AG09309 (cell line): ENCODE results near the gene ATG7.

Experiments used
- DNase-seq: peaks from one replicate; pipeline ENCODE4 v3.0.0-alpha.2; 2010; ENCODE audit warnings: low read depth
- H3K4me3 ChIP-seq: 2 replicates; pipeline ENCODE4 v1.5.1; 2011; ENCODE audit warnings: mild to moderate bottlenecking, low read depth, low read length, moderate library complexity; ENCODE audit not compliant: control insufficient read depth
- TF ChIP-seq, protein P1 (sequence below): IDR thresholded peaks from 2 replicates; pipeline ENCODE4 v1.5.1; 2011; ENCODE audit warnings: mild to moderate bottlenecking, low read depth, low read length, inconsistent platforms; ENCODE audit not compliant: insufficient read depth, control insufficient read depth; ENCODE audit errors: missing control alignments

Gene ATG7

DNA sequence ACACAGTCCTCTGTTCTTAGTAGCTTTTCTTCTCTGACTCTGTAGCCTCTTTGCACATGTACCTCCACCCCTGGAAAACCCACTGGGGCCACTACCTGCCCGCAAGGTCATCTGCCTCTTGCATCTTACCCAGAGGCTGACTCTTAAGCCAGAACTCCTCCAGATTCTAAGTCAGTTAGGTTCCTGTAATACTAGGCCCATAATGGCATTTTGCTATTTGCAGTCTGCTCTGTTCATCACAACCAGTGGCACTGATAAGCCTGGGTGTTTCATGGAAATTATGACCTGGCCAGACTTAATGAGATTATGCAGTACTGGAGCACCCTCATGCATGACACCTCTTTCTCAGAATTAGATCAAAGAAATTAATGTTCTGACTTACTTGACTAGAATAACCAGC is 31.7 kb upstream of the ATG7 start:
- TF ChIP-seq, protein P1, sequence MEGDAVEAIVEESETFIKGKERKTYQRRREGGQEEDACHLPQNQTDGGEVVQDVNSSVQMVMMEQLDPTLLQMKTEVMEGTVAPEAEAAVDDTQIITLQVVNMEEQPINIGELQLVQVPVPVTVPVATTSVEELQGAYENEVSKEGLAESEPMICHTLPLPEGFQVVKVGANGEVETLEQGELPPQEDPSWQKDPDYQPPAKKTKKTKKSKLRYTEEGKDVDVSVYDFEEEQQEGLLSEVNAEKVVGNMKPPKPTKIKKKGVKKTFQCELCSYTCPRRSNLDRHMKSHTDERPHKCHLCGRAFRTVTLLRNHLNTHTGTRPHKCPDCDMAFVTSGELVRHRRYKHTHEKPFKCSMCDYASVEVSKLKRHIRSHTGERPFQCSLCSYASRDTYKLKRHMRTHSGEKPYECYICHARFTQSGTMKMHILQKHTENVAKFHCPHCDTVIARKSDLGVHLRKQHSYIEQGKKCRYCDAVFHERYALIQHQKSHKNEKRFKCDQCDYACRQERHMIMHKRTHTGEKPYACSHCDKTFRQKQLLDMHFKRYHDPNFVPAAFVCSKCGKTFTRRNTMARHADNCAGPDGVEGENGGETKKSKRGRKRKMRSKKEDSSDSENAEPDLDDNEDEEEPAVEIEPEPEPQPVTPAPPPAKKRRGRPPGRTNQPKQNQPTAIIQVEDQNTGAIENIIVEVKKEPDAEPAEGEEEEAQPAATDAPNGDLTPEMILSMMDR, result no peak
- no peak overlapping the region for H3K4me3 ChIP-seq
- DNase-seq, result no peak

DNA sequence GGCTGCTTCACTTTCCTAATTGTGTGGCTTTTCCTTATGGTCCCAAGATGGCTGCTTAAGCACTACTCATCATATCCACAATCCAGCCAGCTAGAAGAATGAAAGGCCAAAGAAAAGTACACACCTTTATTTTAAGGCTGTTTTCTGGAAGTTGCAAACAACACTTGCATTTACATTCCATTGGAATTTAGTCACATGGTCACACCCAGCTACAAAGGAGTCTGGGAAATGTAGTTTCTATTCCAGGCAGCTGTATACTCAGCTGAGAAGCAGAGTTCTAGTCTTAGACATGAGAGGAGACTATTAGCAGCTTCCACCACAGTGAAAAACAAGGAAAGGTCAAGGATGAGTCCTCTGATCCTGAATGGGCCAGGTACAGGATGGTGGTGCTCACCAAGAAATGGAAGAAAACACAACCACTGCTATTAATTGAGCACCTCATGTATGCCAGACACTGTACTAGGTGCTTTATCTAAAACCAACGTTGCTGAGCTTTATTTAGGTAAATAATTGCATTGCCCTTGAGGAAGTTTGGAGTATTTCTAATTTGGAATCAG is 28.0 kb upstream of the ATG7 start:
- no peak for DNase-seq
- TF ChIP-seq, protein P1, result no peak

DNA sequence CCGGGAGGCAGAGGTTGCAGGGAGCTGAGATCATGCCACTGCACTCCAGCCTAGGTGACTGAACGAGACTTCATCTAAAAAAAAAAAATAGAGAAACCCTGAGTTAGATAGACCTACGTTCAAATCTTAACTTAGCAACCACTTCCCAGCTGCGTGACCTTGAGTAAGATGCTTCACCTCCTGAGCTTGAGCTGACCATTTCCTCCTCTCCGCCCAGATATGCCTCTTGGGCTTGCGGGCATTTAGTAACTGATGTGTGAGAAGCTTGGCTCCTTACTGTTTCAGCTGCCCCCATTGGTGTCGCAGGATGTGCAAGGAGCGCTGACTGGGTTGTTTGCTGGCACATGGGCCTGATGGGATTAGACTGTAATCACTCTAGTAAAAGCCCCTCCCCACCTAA is 26.9 kb upstream of the ATG7 start:
- TF ChIP-seq, protein P1, result no peak
- H3K4me3 ChIP-seq, result no peak overlapping the region
- DNase-seq, result no peak

More for the DNA sequence above, 28.0 kb upstream of the ATG7 start:
- no peak overlapping the region for H3K4me3 ChIP-seq

DNA sequence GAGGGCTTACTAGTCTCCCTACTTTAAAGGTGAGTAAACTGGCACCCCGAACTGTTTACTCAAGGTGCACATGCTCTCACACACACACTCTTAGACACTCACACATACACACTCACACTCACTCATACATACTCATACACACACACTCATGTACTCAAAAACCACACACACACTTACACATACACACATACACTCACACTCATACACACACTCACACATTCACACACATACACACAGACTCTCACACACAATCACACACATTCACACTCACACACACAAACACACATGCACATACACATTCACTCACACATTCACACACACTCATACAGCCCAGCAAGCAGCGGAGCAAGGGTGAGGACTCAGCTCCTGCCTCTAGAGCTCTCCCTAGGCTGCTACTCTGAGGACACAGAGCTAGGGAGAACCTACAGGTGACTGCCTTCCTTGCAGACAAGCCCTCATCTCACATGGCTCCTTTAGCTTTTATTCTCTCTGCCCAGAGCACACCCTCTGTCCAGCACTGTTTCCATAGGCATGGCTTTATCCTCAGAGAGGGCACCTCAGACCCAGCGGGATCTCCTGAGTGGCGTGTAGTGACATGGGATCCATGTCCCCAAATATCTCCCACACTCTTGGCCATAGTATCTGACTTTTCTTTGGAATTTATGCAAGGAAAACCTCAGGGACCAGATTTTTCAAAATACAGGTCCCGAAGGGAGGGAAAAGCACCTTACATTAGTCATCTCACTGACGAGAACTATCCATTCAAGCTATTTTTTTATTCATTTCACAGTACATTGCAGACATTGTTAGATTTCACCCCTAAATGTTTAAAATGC is 26.2 kb upstream of the ATG7 start:
- TF ChIP-seq, protein P1, result no peak

DNA sequence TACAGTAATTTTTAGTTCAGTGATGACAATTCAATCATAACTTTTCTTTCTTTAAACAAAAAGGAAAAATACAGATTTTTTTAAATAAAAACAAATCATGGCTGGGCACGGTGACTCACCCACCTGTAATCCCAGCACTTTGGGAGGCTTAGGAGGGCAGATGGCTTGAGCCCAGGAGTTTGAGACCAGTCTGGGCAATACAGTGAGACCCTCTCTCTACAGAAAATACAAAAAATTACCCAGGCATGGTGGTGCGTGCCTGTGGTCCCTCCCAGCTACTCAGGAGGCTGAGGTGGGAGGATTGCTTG is 25.6 kb upstream of the ATG7 start:
- DNase-seq, result no peak
- no peak overlapping the region for H3K4me3 ChIP-seq
- TF ChIP-seq, protein P1, result no peak

More for the DNA sequence above, 26.2 kb upstream of the ATG7 start:
- no peak overlapping the region for H3K4me3 ChIP-seq
- DNase-seq, result no peak

DNA sequence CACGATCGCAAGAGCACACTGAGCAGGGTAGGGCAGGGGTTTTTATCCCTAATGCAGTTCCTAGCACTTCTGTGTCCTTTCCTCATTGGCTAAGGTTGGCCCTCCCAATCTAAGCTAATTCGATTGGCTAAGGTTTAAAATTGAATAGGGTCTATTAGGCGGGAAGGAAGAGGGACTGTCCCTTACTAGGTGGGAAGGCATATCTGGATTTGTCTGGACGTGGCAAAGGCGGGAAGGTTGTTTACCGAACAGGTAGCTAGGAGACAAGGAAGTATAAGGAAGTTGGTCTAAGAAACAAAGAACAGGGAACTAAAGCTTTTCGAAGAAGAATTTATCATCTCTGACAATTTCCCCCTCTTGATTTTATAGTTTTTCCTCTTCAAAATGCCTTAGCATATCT is 24.8 kb upstream of the ATG7 start:
- no peak overlapping the region for H3K4me3 ChIP-seq
- no peak for DNase-seq
- TF ChIP-seq, protein P1, result no peak
